Breast epithelium (tissue), 4 donors: ENCODE measurements around the gene BEST1. TPM values are rescaled to one million over a fixed set of nuclear protein-coding genes. Genes with fewer than 3 reads are reported as not detected.
"Not testable (repeated sequence)": the region's sequence is repeated elsewhere in the genome, so short reads cannot be mapped to it uniquely, and the experiment has no call there.

Experiments used
- DNase-seq, 2 donors: peaks; one replicate each; pipeline ENCODE4 v3.0.0-alpha.2; 2019; ENCODE audit warnings: low spot score in 2 of 2
- H3K27ac ChIP-seq, 2 donors: fragments of 200-600 bp; sonication (generic) in 1 of 2; one replicate each; pipeline ENCODE4 v1.5.1; 2016 to 2019; ENCODE audit warnings: mild to moderate bottlenecking in 1 of 2
- H3K27me3 ChIP-seq, 2 donors: fragments of 200-600 bp; sonication (generic) in 1 of 2; one replicate each; pipeline versions ENCODE4 v1.5.1 to v1.6.0; 2017 to 2019; ENCODE audit warnings: control low read depth in 1 of 2, mild to moderate bottlenecking in 1 of 2
- H3K36me3 ChIP-seq: fragments of 200-600 bp; one replicate; pipeline ENCODE4 v1.5.1; 2019
- H3K4me1 ChIP-seq, 2 donors: fragments of 200-600 bp; sonication (generic); one replicate each; pipeline ENCODE4 v1.5.1; 2016 to 2019; ENCODE audit warnings: control low read depth in 1 of 2
- H3K4me3 ChIP-seq, 3 donors: fragments of 200-600 bp; sonication (generic); 1 replicate in 2 of 3; 2 replicates in 1 of 3; pipeline ENCODE4 v1.5.1; 2016 to 2019; ENCODE audit warnings: mild to moderate bottlenecking in 3 of 3, moderate library complexity in 2 of 3
- H3K9me3 ChIP-seq, 2 donors: fragments of 200-600 bp; sonication (generic) in 1 of 2; one replicate each; pipeline ENCODE4 v1.5.1; 2016 to 2019; ENCODE audit warnings: control low read depth in 1 of 2
- CTCF ChIP-seq, 3 donors: fragments of 450-650 bp; IDR thresholded peaks; one replicate each; pipeline ENCODE4 v1.5.1; 2016 to 2017; ENCODE audit warnings: antibody characterized with exemption in 3 of 3, mild to moderate bottlenecking in 3 of 3, moderate library complexity in 3 of 3
- POLR2A ChIP-seq: fragments of 450-650 bp; IDR thresholded peaks from one replicate; pipeline ENCODE4 v1.6.1; 2016; ENCODE audit warnings: antibody characterized with exemption, mild to moderate bottlenecking, moderate library complexity
- POLR2AphosphoS5 ChIP-seq, 3 donors: sonication (generic); formaldehyde crosslinking; IDR thresholded peaks; one replicate each; pipeline ENCODE4 v1.6.1; 2017; ENCODE audit warnings: antibody characterized with exemption in 3 of 3
- intact Hi-C: fragments of 100-400 bp; cut with DNase I; formaldehyde crosslinking; loops from one replicate; pipeline ENCODE4 v1.15.1; 2023; ENCODE audit warnings: low total_unique reads
- total RNA-seq, 3 donors: library from RNA; depleted of rRNA; stranded (reverse); fragments of >200 nt; gene quantifications; one replicate each; pipeline ENCODE4 v1.1.0, GENCODE V29; 2016

Gene BEST1
- total RNA-seq, 3 donors from 2014 or later: 3.7 to 10.1 (median 5.9) TPM

GRCh38 chr11:61964058-61964665, 14.0 kb downstream of the BEST1 start:
- Histone ChIP-seq H3K4me1 (peaks cover 14 to 18% of the 10 kb centered on the region in 2 donors), H3K27me3 (no peaks in the 10 kb centered on the region), H3K27ac (peak overlapping the region; percentile 98 to 100), H3K36me3 (no peaks in the 10 kb centered on the region), H3K4me3 (peak overlapping the region; percentile 85 to 98 (median 89)), H3K9me3 (no peaks in the 10 kb centered on the region)
- intact Hi-C loops: no loop called here
- DNase-seq: peak in 1 of 2 donors; percentile 18
- TF ChIP-seq CTCF (IDR thresholded peaks at IDR 0.05): no peak
- TF ChIP-seq POLR2A: peak; percentile 9
- TF ChIP-seq POLR2AphosphoS5 (IDR thresholded peaks at IDR 0.05): peak in 1 of 3 donors; percentile 83

DNA sequence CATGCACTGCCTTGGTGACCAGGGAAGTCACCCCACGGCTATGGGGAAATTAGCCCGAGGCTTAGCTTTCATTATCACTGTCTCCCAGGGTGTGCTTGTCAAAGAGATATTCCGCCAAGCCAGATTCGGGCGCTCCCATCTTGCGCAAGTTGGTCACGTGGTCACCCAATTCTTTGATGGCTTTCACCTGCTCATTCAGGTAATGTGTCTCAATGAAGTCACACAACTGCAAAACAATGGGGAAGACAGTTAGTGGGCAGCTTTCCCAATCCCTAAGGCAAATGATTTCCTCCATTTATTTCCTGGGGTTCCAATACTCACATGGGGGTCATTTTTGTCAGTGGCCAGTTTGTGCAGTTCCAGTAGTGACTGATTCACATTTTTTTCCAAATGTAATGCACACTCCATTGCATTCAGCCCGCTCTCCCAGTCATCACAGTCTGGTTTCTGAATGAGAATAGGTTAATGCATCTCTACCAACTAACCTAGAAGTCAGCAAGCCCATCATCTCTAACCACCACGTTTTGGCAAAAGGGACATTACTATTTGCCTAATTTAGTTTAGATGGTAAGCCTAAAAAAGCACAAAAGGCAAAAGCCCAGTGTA, 14.6 kb downstream of the BEST1 start:
- peak overlapping the region; percentile 85 to 98 (median 89) for H3K4me3 ChIP-seq
- peak in 1 of 3 donors; percentile 74 for TF ChIP-seq POLR2AphosphoS5 (IDR thresholded peaks at IDR 0.05)
- intact Hi-C loops, H3K27me3 ChIP-seq, H3K36me3 ChIP-seq, H3K9me3 ChIP-seq: not testable (repeated sequence)
- H3K4me1 ChIP-seq: peaks cover 18 to 19% of the 10 kb centered on the region in 2 donors
- peak overlapping the region; percentile 98 to 100 for H3K27ac ChIP-seq
- DNase-seq: peak in 1 of 2 donors; percentile 63

DNA sequence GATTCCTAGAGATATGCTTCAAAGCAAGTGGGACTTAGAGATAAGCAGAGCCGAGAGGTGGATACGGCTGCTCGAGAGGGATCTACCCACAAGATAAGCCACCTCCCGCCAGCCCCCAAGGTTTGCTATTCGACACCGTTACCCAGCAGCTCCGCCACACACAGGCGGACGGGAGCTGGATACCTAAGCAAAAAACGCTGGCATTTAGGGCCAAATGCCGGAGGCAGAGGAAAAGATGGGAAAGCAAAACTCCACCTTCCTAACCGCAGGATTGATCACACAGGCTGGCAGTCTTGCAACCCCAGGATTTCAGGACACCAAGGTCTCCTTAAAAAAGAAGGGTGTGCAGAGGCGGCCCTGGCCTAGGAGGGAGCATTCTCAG, 16.6 kb downstream of the BEST1 start:
- intact Hi-C loops: no loop called here
- peaks cover 28 to 30% of the 10 kb centered on the region in 2 donors for H3K4me1 ChIP-seq
- H3K36me3 ChIP-seq: no peaks in the 10 kb centered on the region
- peak in 1 of 2 donors; percentile 57 for DNase-seq
- H3K9me3 ChIP-seq: no peaks in the 10 kb centered on the region
- no peaks in the 10 kb centered on the region for H3K27me3 ChIP-seq
- peak in 1 of 3 donors; percentile 54 for TF ChIP-seq POLR2AphosphoS5 (IDR thresholded peaks at IDR 0.05)
- TF ChIP-seq CTCF (IDR thresholded peaks at IDR 0.05): no peak
- TF ChIP-seq POLR2A: no peak
- peak overlapping the region; percentile 85 to 98 (median 89) for H3K4me3 ChIP-seq
- H3K27ac ChIP-seq: peak overlapping the region; percentile 98 to 100

DNA sequence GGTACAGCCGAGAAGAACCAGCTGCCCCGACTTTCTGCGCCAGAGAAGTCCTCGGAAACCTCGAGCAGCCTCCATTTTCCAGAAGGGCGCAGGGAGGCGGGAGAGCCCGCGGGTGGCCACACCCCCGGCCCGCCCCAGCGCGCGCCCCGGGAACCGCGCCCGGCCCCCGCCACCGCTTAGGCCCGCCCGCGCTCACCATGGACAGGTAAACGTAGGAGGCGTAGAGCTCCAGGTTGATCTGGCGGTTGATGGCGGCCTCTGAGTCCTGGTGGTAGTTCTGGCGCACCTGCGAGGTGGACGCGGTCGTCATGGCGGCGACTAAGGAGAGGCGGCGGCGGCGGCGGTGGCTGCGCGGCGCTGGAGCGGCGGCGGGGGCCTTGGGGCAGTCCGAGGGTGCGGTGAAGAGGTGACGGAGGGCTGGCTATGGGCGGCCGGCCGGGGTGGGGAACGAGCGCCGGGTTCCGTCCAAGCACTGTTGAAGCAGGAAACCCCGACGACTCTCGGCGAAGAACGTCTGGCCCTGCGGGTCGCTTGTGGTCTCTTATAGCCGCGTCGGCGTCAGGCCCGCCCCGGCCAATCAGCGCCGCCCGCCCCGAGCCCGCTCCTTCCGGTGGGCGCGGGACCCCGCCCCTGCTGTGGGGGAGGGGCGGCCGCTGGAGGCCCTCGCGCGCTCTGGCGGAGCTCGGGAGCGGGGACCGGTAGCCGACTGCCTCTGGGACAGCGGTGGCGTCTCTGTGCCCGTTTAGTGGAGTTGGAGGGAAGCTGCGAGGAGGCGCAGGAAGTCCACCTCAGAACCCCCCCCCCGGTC, 17.2 kb downstream of the BEST1 start, which contains the start of gene FTH1:
Gene FTH1 (minus strand): TSS at position 519 of the 808 bp plus-strand sequence. CDS start 209 bp downstream, at position 310.
- intact Hi-C loops: no loop called here

More for the DNA sequence above, 17.2 kb downstream of the BEST1 start, which contains the start of gene FTH1:
- Histone ChIP-seq H3K27ac (peak within 1 kb of the TSS; percentile 98 to 100), H3K9me3 (no peaks in the 10 kb centered on the region), H3K36me3 (no peaks in the 10 kb centered on the region), H3K27me3 (no peaks in the 10 kb centered on the region), H3K4me3 (peak within 1 kb of the TSS; percentile 85 to 98 (median 89)), H3K4me1 (peaks cover 28 to 30% of the 10 kb centered on the region in 2 donors)
- TF ChIP-seq CTCF (IDR thresholded peaks at IDR 0.05) (peak in 1 of 3 donors; percentile 13), POLR2A (peak; percentile 99), POLR2AphosphoS5 (IDR thresholded peaks at IDR 0.05) (peak; percentile 98 to 99 (median 98))
- DNase-seq: peak; percentile 87 to 95
